K562 (cell line): ENCODE measurements around the gene ANGPTL3.

Source experiments
- EWSR1 ChIP-seq: fragments of 450-650 bp; IDR thresholded peaks from 2 replicates; pipeline ENCODE4 v1.6.1; 2018; ENCODE audit warnings: borderline replicate concordance, mild to moderate bottlenecking, low read depth, moderate library complexity; ENCODE audit not compliant: partially characterized antibody
- EZH2 ChIP-seq: IDR thresholded peaks from 2 replicates; pipeline ENCODE4 v1.6.1; 2012; ENCODE audit warnings: low read depth, mild to moderate bottlenecking, inconsistent platforms, low read length, borderline replicate concordance
- JUN ChIP-seq, 2 experiments: sonication (generic) in 1 of 2; formaldehyde crosslinking in 1 of 2; IDR thresholded peaks; 2 replicates each; pipeline versions ENCODE4 v1.6.1 to v1.8.0; 2012 to 2022; ENCODE audit warnings: borderline replicate concordance in 2 of 2, mild to moderate bottlenecking in 2 of 2, improper control_type of control experiment in 1 of 2, low read depth in 1 of 2, low read length in 1 of 2, missing genetic modification reagents in 1 of 2
- TBL1XR1 ChIP-seq, 2 experiments: IDR thresholded peaks; 2 replicates each; pipeline ENCODE4 v1.6.1; 2012; ENCODE audit warnings: improper control_type of control experiment in 2 of 2, low read length in 2 of 2, mild to moderate bottlenecking in 1 of 2
- TF ChIP-seq, protein P1 (sequence below): sonication (generic); formaldehyde crosslinking; IDR thresholded peaks from 2 replicates; pipeline ENCODE4 v1.9.0; 2022; ENCODE audit warnings: mild to moderate bottlenecking, missing genetic modification reagents
- TF ChIP-seq, protein P2 (sequence below): sonication (generic); formaldehyde crosslinking; IDR thresholded peaks from 2 replicates; pipeline ENCODE4 v1.5.0; 2020; ENCODE audit warnings: missing genetic modification reagents

DNA sequence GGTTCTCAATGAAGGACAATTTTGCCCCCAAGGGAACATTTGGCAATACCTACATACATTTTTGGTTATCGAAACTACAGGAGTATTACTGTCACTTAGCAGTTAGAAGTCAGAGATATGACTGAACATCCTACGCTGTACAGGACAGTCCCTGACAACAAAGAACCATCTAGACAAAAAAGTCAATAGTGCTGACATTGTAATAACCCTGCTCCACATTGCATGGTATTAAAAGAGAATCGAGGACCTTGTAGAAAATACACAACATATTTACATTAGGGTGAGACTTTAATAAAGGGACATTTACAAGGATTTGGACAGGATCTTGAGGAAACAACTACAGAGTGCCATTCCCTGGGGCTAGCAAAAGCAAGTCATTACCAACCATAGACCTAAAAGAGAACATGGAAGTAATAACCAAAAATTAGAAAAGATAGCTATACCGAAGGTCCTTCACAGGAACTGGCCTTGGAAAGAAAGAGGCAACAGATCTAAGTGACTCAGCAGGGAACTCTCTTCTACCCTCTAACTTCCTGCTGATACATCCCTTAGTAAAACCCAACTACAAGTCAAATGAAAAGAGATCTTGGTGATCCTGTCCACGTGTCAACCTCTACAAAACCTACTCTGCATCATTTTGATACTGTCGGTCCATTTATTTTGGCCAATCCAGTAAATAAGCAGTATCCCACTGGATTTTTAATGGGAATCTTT is 40.2 kb downstream of the ANGPTL3 start:
- TF ChIP-seq EWSR1 (no peak), JUN (IDR thresholded peaks at IDR 0.05; ENCODE audit: borderline replicate concordance, low read depth, low read length) (no peak), JUN (CRISPR knock-in tag; IDR thresholded peaks at IDR 0.05; ENCODE audit: borderline replicate concordance) (no peak), TBL1XR1 (IDR thresholded peaks at IDR 0.05; ENCODE audit: low read length in 2 of 2) (no peak), EZH2 (no peak)
- TF ChIP-seq, protein P1, sequence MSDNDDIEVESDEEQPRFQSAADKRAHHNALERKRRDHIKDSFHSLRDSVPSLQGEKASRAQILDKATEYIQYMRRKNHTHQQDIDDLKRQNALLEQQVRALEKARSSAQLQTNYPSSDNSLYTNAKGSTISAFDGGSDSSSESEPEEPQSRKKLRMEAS (CRISPR knock-in tag): no peak
- TF ChIP-seq, protein P2, sequence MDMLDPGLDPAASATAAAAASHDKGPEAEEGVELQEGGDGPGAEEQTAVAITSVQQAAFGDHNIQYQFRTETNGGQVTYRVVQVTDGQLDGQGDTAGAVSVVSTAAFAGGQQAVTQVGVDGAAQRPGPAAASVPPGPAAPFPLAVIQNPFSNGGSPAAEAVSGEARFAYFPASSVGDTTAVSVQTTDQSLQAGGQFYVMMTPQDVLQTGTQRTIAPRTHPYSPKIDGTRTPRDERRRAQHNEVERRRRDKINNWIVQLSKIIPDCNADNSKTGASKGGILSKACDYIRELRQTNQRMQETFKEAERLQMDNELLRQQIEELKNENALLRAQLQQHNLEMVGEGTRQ (CRISPR knock-in tag): no peak
